Astrocyte of the spinal cord (primary cell): Measurements from ENCODE around the gene PITHD1.
A peak's percentile ranks its signal among the peaks of the same experiment; 100 is the strongest.
"Not testable (repeated sequence)": the region's sequence is repeated elsewhere in the genome, so short reads cannot be mapped to it uniquely, and the experiment has no call there.

ENCODE experiments used
- DNase-seq: peaks from one replicate; pipeline ENCODE4 v3.0.0; 2011; ENCODE audit warnings: low read depth, low spot score
- H3K4me3 ChIP-seq: 2 replicates; pipeline ENCODE4 v1.5.1; 2011; ENCODE audit warnings: low read depth, mild to moderate bottlenecking, low read length, moderate library complexity
- in situ Hi-C: cut with HindIII; loops from 2 replicates; pipeline ENCODE4 v1.10.0; 2017; ENCODE audit warnings: low sequenced_read_pairs
- TF ChIP-seq, protein P1 (sequence below): IDR thresholded peaks from 2 replicates; pipeline ENCODE4 v1.5.1; 2012; ENCODE audit warnings: low read depth, mild to moderate bottlenecking, low read length, inconsistent platforms

The PITHD1 gene, protein sequence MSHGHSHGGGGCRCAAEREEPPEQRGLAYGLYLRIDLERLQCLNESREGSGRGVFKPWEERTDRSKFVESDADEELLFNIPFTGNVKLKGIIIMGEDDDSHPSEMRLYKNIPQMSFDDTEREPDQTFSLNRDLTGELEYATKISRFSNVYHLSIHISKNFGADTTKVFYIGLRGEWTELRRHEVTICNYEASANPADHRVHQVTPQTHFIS

DNA sequence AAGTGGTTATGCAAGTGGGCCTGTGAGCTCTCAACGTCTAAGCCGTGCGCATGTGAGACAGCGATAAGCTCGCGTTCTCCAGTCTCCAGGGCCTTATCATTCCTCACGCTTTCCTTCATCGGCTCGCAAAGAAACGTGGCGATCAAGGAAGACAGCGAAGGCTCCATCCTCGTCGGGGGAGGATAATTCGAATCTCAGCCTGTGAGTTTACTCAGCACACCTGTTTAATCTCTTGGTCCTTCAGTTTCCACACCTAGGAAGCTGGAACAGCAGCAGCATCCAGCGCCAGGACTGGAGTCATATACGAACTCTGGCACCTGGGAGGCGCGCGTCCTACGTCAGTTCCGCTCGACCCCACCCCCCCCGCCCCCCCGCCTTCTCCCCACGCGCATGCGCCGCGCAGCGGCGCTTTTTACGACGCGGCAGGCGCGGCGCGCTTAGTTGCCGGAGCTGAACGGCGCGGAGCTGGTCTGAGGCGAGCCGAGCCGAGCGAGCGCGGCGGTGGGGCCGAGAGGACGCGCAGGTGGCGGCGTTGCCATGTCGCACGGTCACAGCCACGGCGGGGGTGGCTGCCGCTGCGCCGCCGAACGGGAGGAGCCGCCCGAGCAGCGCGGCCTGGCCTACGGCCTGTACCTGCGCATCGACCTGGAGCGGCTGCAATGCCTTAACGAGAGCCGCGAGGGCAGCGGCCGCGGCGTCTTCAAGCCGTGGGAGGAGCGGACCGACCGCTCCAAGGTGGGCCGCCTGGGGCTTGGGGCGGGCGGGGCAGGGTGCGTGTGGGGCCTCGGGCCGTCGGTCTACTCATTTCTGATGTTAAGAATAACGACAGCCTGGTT lies at the start of gene PITHD1:
TSS of gene PITHD1 (plus strand) at position 440 of the 836 bp plus-strand sequence. CDS start at position 538, 98 bp downstream.
- TF ChIP-seq, protein P1, sequence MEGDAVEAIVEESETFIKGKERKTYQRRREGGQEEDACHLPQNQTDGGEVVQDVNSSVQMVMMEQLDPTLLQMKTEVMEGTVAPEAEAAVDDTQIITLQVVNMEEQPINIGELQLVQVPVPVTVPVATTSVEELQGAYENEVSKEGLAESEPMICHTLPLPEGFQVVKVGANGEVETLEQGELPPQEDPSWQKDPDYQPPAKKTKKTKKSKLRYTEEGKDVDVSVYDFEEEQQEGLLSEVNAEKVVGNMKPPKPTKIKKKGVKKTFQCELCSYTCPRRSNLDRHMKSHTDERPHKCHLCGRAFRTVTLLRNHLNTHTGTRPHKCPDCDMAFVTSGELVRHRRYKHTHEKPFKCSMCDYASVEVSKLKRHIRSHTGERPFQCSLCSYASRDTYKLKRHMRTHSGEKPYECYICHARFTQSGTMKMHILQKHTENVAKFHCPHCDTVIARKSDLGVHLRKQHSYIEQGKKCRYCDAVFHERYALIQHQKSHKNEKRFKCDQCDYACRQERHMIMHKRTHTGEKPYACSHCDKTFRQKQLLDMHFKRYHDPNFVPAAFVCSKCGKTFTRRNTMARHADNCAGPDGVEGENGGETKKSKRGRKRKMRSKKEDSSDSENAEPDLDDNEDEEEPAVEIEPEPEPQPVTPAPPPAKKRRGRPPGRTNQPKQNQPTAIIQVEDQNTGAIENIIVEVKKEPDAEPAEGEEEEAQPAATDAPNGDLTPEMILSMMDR = no peak
- peak; percentile 83 for DNase-seq
- H3K4me3 ChIP-seq = peak within 1 kb of the TSS; percentile 64
- in situ Hi-C loops = no loop called here

GRCh38 chr1:23732363-23733224 lies 45.6 kb upstream of the PITHD1 start:
- no peak overlapping the region for H3K4me3 ChIP-seq
- no peak for DNase-seq
- in situ Hi-C loops = no loop called here
- TF ChIP-seq, protein P1 = no peak

DNA sequence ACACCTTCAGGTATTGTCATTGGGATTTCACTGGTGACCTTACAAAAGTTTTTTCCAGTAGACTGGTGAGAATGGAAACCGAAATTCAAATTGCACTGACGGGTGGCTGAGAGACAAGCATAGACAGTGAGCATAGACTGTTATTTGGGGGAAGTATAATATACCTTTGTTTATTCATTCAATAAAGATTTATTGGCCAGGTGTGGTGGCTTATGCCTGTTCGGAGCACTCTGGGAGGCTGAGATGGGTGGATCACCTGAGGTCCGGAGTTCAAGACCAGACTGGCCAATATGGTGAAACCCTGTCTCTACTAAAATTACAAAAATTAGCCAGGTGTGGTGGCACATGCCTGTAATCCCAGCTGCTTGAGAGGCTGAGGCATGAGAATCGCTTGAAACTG lies 44.9 kb upstream of the PITHD1 start:
- DNase-seq, H3K4me3 ChIP-seq, in situ Hi-C loops: not testable (repeated sequence)

- in situ Hi-C loops = no loop called here
- TF ChIP-seq, protein P1 = no peak
- DNase-seq = no peak
- H3K4me3 ChIP-seq = no peak overlapping the region
Observed at GRCh38 chr1:23736437-23737134, 41.6 kb upstream of the PITHD1 start.

DNA sequence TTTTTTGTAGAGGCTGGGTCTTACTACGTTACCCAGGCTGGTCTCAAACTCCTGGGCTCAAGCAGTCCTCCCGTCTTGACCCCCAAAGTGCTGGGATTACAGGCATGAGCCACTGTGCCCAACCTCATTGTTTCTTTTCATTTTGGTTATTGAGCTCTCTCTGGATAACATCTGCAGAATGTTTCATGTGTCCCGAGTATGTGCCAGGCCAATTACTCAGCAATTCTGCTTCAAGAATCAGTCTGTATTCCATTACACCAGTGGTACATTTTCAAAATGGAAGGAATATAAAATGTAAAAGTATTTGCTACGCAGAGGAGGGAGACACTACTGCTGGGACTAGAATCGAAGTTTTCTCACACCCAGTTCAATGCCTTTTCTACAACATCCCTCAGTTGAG lies 36.6 kb upstream of the PITHD1 start:
- no peak overlapping the region for H3K4me3 ChIP-seq
- TF ChIP-seq, protein P1 = no peak
- DNase-seq = no peak
- in situ Hi-C loops = no loop called here

GRCh38 chr1:23742670-23743286 lies 35.4 kb upstream of the PITHD1 start:
- H3K4me3 ChIP-seq = peak overlapping the region; percentile 60
- no peak for DNase-seq
- in situ Hi-C loops = no loop called here
- TF ChIP-seq, protein P1 = no peak
